ENCODE measurements around the gene ORC4.

Gene ORC4

GRCh38 chr2:148020111-148021058 lies at the start of gene ORC4:
ORC4 (minus strand) TSS chr2:148020737; CDS start chr2:147975958, 44,779 bp downstream.
- H3K9me3 Mint-ChIP-seq, result no peaks in the 10 kb centered on the region
- peak within 1 kb of the TSS; percentile 99 for H3K27ac Mint-ChIP-seq
- peak within 1 kb of the TSS; percentile 100 for H3K4me3 Mint-ChIP-seq
- peaks cover 35% of the 10 kb centered on the region for H3K4me1 Mint-ChIP-seq (ENCODE audit: low read depth)
- peaks cover 7% of the 10 kb centered on the region for H3K36me3 Mint-ChIP-seq (ENCODE audit: low read depth)
- no peaks in the 10 kb centered on the region for H3K27me3 Mint-ChIP-seq (ENCODE audit: low read depth)

GRCh38 chr2:148067801-148068200 lies 47.3 kb upstream of the ORC4 start:
- no peak overlapping the region for H3K4me3 Mint-ChIP-seq
- H3K27ac Mint-ChIP-seq, result no peak overlapping the region

GRCh38 chr2:148065936-148066335 lies 45.4 kb upstream of the ORC4 start:
- Mint-ChIP-seq H3K4me3 (no peak overlapping the region), H3K36me3 (ENCODE audit: low read depth) (peaks cover 4% of the 10 kb centered on the region), H3K9me3 (no peaks in the 10 kb centered on the region), H3K27me3 (ENCODE audit: low read depth) (no peaks in the 10 kb centered on the region), H3K4me1 (ENCODE audit: low read depth) (no peaks in the 10 kb centered on the region), H3K27ac (no peak overlapping the region)

More at GRCh38 chr2:148067801-148068200, 47.3 kb upstream of the ORC4 start:
- no peaks in the 10 kb centered on the region for H3K27me3 Mint-ChIP-seq (ENCODE audit: low read depth)
- H3K36me3 Mint-ChIP-seq (ENCODE audit: low read depth), result peaks cover 4% of the 10 kb centered on the region
- H3K4me1 Mint-ChIP-seq (ENCODE audit: low read depth), result no peaks in the 10 kb centered on the region
- H3K9me3 Mint-ChIP-seq, result no peaks in the 10 kb centered on the region

GRCh38 chr2:148063633-148064032 lies 43.1 kb upstream of the ORC4 start:
- Mint-ChIP-seq H3K27ac (no peak overlapping the region), H3K4me1 (ENCODE audit: low read depth) (no peaks in the 10 kb centered on the region), H3K4me3 (no peak overlapping the region), H3K9me3 (no peaks in the 10 kb centered on the region), H3K27me3 (ENCODE audit: low read depth) (no peaks in the 10 kb centered on the region), H3K36me3 (ENCODE audit: low read depth) (peaks cover 4% of the 10 kb centered on the region)

GRCh38 chr2:148058641-148059040 lies 38.1 kb upstream of the ORC4 start:
- Mint-ChIP-seq H3K36me3 (ENCODE audit: low read depth) (peaks cover 5% of the 10 kb centered on the region), H3K27me3 (ENCODE audit: low read depth) (no peaks in the 10 kb centered on the region), H3K27ac (no peak overlapping the region), H3K4me3 (no peak overlapping the region), H3K4me1 (ENCODE audit: low read depth) (peaks cover 2% of the 10 kb centered on the region), H3K9me3 (no peaks in the 10 kb centered on the region)

- no peaks in the 10 kb centered on the region for H3K9me3 Mint-ChIP-seq
- peaks cover 17% of the 10 kb centered on the region for H3K4me1 Mint-ChIP-seq (ENCODE audit: low read depth)
- H3K27me3 Mint-ChIP-seq (ENCODE audit: low read depth), result no peaks in the 10 kb centered on the region
- H3K4me3 Mint-ChIP-seq, result no peak overlapping the region
- no peak overlapping the region for H3K27ac Mint-ChIP-seq
- peaks cover 5% of the 10 kb centered on the region for H3K36me3 Mint-ChIP-seq (ENCODE audit: low read depth)
Measured at GRCh38 chr2:148052687-148053086, 32.1 kb upstream of the ORC4 start.

- Mint-ChIP-seq H3K36me3 (ENCODE audit: low read depth) (peaks cover 5% of the 10 kb centered on the region), H3K27me3 (ENCODE audit: low read depth) (no peaks in the 10 kb centered on the region), H3K4me1 (ENCODE audit: low read depth) (peaks cover 23% of the 10 kb centered on the region), H3K4me3 (no peak overlapping the region), H3K27ac (no peak overlapping the region), H3K9me3 (no peaks in the 10 kb centered on the region)
Measured at GRCh38 chr2:148049284-148049683, 28.7 kb upstream of the ORC4 start.

- Mint-ChIP-seq H3K27ac (no peak overlapping the region), H3K27me3 (ENCODE audit: low read depth) (no peaks in the 10 kb centered on the region)
Measured at GRCh38 chr2:148048475-148049221, 28.1 kb upstream of the ORC4 start.

GRCh38 chr2:148046802-148047201 lies 26.3 kb upstream of the ORC4 start:
- Mint-ChIP-seq H3K27me3 (ENCODE audit: low read depth) (no peaks in the 10 kb centered on the region), H3K4me1 (ENCODE audit: low read depth) (peaks cover 23% of the 10 kb centered on the region), H3K4me3 (no peak overlapping the region), H3K9me3 (no peaks in the 10 kb centered on the region), H3K36me3 (ENCODE audit: low read depth) (peaks cover 5% of the 10 kb centered on the region), H3K27ac (no peak overlapping the region)

More at GRCh38 chr2:148048475-148049221, 28.1 kb upstream of the ORC4 start:
- H3K4me1 Mint-ChIP-seq (ENCODE audit: low read depth), result peaks cover 23% of the 10 kb centered on the region
- no peak overlapping the region for H3K4me3 Mint-ChIP-seq
- H3K36me3 Mint-ChIP-seq (ENCODE audit: low read depth), result peaks cover 5% of the 10 kb centered on the region
- H3K9me3 Mint-ChIP-seq, result no peaks in the 10 kb centered on the region

- no peak overlapping the region for H3K27ac Mint-ChIP-seq
- no peaks in the 10 kb centered on the region for H3K9me3 Mint-ChIP-seq
- no peaks in the 10 kb centered on the region for H3K27me3 Mint-ChIP-seq (ENCODE audit: low read depth)
- peaks cover 17% of the 10 kb centered on the region for H3K4me1 Mint-ChIP-seq (ENCODE audit: low read depth)
- no peak overlapping the region for H3K4me3 Mint-ChIP-seq
- peaks cover 2% of the 10 kb centered on the region for H3K36me3 Mint-ChIP-seq (ENCODE audit: low read depth)
Measured at GRCh38 chr2:148044322-148044721, 23.8 kb upstream of the ORC4 start.

- Mint-ChIP-seq H3K27ac (no peak overlapping the region), H3K9me3 (no peaks in the 10 kb centered on the region), H3K36me3 (ENCODE audit: low read depth) (peaks cover 4% of the 10 kb centered on the region), H3K27me3 (ENCODE audit: low read depth) (no peaks in the 10 kb centered on the region), H3K4me3 (no peak overlapping the region), H3K4me1 (ENCODE audit: low read depth) (peaks cover 7% of the 10 kb centered on the region)
Measured at GRCh38 chr2:148042219-148042618, 21.7 kb upstream of the ORC4 start.

GRCh38 chr2:148039783-148040182 lies 19.2 kb upstream of the ORC4 start:
- Mint-ChIP-seq H3K27ac (no peak overlapping the region), H3K4me1 (ENCODE audit: low read depth) (no peaks in the 10 kb centered on the region), H3K36me3 (ENCODE audit: low read depth) (peaks cover 4% of the 10 kb centered on the region), H3K27me3 (ENCODE audit: low read depth) (no peaks in the 10 kb centered on the region), H3K4me3 (no peak overlapping the region), H3K9me3 (no peaks in the 10 kb centered on the region)

- Mint-ChIP-seq H3K27me3 (ENCODE audit: low read depth) (no peaks in the 10 kb centered on the region), H3K4me1 (ENCODE audit: low read depth) (peaks cover 3% of the 10 kb centered on the region), H3K36me3 (ENCODE audit: low read depth) (peaks cover 3% of the 10 kb centered on the region)
Measured at GRCh38 chr2:148032215-148032614, 11.7 kb upstream of the ORC4 start.

GRCh38 chr2:148031152-148031551 lies 10.6 kb upstream of the ORC4 start:
- H3K27ac Mint-ChIP-seq, result no peak overlapping the region
- peaks cover 3% of the 10 kb centered on the region for H3K36me3 Mint-ChIP-seq (ENCODE audit: low read depth)
- H3K4me1 Mint-ChIP-seq (ENCODE audit: low read depth), result peaks cover 3% of the 10 kb centered on the region
- H3K4me3 Mint-ChIP-seq, result no peak overlapping the region
- no peaks in the 10 kb centered on the region for H3K27me3 Mint-ChIP-seq (ENCODE audit: low read depth)
- no peaks in the 10 kb centered on the region for H3K9me3 Mint-ChIP-seq

More at GRCh38 chr2:148032215-148032614, 11.7 kb upstream of the ORC4 start:
- Mint-ChIP-seq H3K4me3 (no peak overlapping the region), H3K27ac (no peak overlapping the region), H3K9me3 (no peaks in the 10 kb centered on the region)

GRCh38 chr2:148028781-148029180 lies 8.2 kb upstream of the ORC4 start:
- no peaks in the 10 kb centered on the region for H3K27me3 Mint-ChIP-seq (ENCODE audit: low read depth)
- peaks cover 12% of the 10 kb centered on the region for H3K4me1 Mint-ChIP-seq (ENCODE audit: low read depth)
- no peaks in the 10 kb centered on the region for H3K36me3 Mint-ChIP-seq (ENCODE audit: low read depth)
- no peaks in the 10 kb centered on the region for H3K9me3 Mint-ChIP-seq
- H3K4me3 Mint-ChIP-seq, result no peak overlapping the region
- H3K27ac Mint-ChIP-seq, result no peak overlapping the region
